Body of pancreas (tissue), 4 donors: ENCODE measurements around the gene ZNF804B.

Experiments used
- CTCF ChIP-seq, 7 experiments: fragments of 450-650 bp in 4 of 7; fragments of 200-600 bp in 3 of 7; sonication (generic) in 3 of 7; IDR thresholded peaks; one replicate each; pipeline ENCODE4 v1.5.1; 2016 to 2019; ENCODE audit warnings: antibody characterized with exemption in 7 of 7
- POLR2A ChIP-seq, 3 donors: fragments of 450-650 bp; IDR thresholded peaks; one replicate each; pipeline ENCODE4 v1.6.1; 2016; ENCODE audit warnings: antibody characterized with exemption in 3 of 3, mild to moderate bottlenecking in 2 of 3

- TF ChIP-seq POLR2A (IDR thresholded peaks at IDR 0.05): no peak
- TF ChIP-seq CTCF (IDR thresholded peaks at IDR 0.05): no peak
Observed at GRCh38 chr7:88746126-88746525, 13.4 kb upstream of the ZNF804B start.
